ENCODE measurements around the gene PDX1.

Gene PDX1

DNA sequence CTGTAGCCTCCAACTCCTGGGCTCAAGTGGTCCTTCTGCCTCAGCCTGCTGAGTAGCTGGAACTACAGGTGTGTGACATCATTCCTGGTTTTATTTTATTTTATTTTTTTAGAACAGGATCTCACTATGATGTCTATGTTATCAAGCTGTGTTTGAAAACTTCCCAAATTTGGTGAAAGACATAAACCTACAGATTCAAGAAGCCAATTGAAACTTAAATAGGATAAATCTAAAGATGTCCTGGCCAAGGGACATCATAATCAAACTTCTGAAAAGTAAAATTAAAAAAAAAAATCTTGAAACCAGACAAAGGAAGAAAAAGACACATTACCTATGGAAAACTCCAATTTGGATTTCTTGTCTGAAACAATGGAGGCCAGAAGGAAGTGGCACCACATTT, 23.1 kb upstream of the PDX1 start:
- Histone ChIP-seq H3F3A (ENCODE audit: control insufficient read depth, insufficient read depth) (no peaks in the 10 kb centered on the region), H3K4me2 (ENCODE audit: low read length) (no peak overlapping the region), H3K9me2 (replicated peaks; ENCODE audit: control insufficient read depth, low read length) (no peaks in the 10 kb centered on the region), H3K4me1 (ENCODE audit: control insufficient read depth, low read length) (no peaks in the 10 kb centered on the region), H3K9me3 (ENCODE audit: control insufficient read depth, insufficient read depth, low read length) (no peaks in the 10 kb centered on the region), H3K27ac (ENCODE audit: low read depth, low read length) (no peak overlapping the region), H3K4me3 (ENCODE audit: low read length) (no peak overlapping the region), H3K36me3 (ENCODE audit: control insufficient read depth, low read length) (no peaks in the 10 kb centered on the region), H3K27me3 (ENCODE audit: control insufficient read depth, low read length) (peaks cover 7% of the 10 kb centered on the region), H3K79me2 (ENCODE audit: control insufficient read depth, low read length) (no peaks in the 10 kb centered on the region), H4K20me1 (ENCODE audit: control insufficient read depth, insufficient read depth, low read depth, low read length) (no peaks in the 10 kb centered on the region)
- no peak for TF ChIP-seq EZH2phosphoT487 (IDR thresholded peaks at IDR 0.05; ENCODE audit: borderline replicate concordance, low read length)
- TF ChIP-seq, protein P1, sequence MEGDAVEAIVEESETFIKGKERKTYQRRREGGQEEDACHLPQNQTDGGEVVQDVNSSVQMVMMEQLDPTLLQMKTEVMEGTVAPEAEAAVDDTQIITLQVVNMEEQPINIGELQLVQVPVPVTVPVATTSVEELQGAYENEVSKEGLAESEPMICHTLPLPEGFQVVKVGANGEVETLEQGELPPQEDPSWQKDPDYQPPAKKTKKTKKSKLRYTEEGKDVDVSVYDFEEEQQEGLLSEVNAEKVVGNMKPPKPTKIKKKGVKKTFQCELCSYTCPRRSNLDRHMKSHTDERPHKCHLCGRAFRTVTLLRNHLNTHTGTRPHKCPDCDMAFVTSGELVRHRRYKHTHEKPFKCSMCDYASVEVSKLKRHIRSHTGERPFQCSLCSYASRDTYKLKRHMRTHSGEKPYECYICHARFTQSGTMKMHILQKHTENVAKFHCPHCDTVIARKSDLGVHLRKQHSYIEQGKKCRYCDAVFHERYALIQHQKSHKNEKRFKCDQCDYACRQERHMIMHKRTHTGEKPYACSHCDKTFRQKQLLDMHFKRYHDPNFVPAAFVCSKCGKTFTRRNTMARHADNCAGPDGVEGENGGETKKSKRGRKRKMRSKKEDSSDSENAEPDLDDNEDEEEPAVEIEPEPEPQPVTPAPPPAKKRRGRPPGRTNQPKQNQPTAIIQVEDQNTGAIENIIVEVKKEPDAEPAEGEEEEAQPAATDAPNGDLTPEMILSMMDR (IDR thresholded peaks at IDR 0.05; ENCODE audit: low read depth, low read length, poor library complexity, severe bottlenecking), result no peak

DNA sequence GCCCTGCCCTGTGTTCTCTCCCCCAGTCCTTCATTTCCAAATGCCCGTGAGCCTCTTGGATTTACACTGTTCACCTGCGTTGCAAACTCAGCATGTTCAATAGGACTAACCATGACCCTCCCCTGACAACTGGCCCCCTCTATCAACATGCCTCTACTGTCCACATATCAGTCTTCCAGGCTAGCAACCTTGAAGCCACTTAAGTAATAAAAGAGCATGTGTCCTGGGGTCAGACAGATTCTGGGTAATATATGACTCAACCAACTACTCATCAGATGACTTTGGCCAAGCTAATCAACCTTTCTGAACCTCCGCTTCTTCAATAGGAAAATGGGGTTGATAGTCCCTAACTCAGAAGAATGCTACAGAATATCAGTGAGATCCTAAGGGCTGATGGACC, 15.1 kb upstream of the PDX1 start:
- H3K79me2 ChIP-seq (ENCODE audit: control insufficient read depth, low read length), result no peaks in the 10 kb centered on the region
- no peaks in the 10 kb centered on the region for H3K36me3 ChIP-seq (ENCODE audit: control insufficient read depth, low read length)
- H3K27ac ChIP-seq (ENCODE audit: low read depth, low read length), result no peak overlapping the region
- no peaks in the 10 kb centered on the region for H4K20me1 ChIP-seq (ENCODE audit: control insufficient read depth, insufficient read depth, low read depth, low read length)
- no peaks in the 10 kb centered on the region for H3K9me3 ChIP-seq (ENCODE audit: control insufficient read depth, insufficient read depth, low read length)
- TF ChIP-seq, protein P1 (IDR thresholded peaks at IDR 0.05; ENCODE audit: low read depth, low read length, poor library complexity, severe bottlenecking), result no peak
- no peak for TF ChIP-seq EZH2phosphoT487 (IDR thresholded peaks at IDR 0.05; ENCODE audit: borderline replicate concordance, low read length)
- no peak overlapping the region for H3K4me2 ChIP-seq (ENCODE audit: low read length)
- no peaks in the 10 kb centered on the region for H3K9me2 ChIP-seq (replicated peaks; ENCODE audit: control insufficient read depth, low read length)
- H3K27me3 ChIP-seq (ENCODE audit: control insufficient read depth, low read length), result peaks cover 14% of the 10 kb centered on the region
- H3K4me3 ChIP-seq (ENCODE audit: low read length), result no peak overlapping the region
- no peaks in the 10 kb centered on the region for H3F3A ChIP-seq (ENCODE audit: control insufficient read depth, insufficient read depth)
- no peaks in the 10 kb centered on the region for H3K4me1 ChIP-seq (ENCODE audit: control insufficient read depth, low read length)

DNA sequence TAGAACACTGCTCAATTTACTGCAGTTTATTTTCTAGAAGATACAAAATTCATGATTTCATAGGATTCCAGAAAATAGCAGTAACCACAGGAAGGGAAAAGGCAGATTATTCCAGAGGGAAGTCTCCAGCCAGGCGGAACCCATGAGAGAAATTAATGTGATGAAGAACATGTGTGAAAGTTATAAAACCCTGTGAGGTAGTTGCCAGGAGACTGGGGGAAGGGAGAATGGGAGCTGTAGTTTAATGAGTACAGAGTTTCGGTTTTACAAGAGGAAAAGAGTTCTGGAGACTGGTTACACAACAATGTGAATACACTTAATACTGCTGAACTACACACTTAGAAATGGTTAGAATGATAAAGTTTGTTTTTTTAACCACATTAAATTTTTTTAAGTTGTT, 14.2 kb upstream of the PDX1 start:
- Histone ChIP-seq H3K9me3 (ENCODE audit: control insufficient read depth, insufficient read depth, low read length) (no peaks in the 10 kb centered on the region), H3F3A (ENCODE audit: control insufficient read depth, insufficient read depth) (no peaks in the 10 kb centered on the region), H3K36me3 (ENCODE audit: control insufficient read depth, low read length) (no peaks in the 10 kb centered on the region), H3K9me2 (replicated peaks; ENCODE audit: control insufficient read depth, low read length) (no peaks in the 10 kb centered on the region), H3K79me2 (ENCODE audit: control insufficient read depth, low read length) (no peaks in the 10 kb centered on the region), H3K27me3 (ENCODE audit: control insufficient read depth, low read length) (peaks cover 17% of the 10 kb centered on the region), H3K4me3 (ENCODE audit: low read length) (no peak overlapping the region), H3K4me2 (ENCODE audit: low read length) (no peak overlapping the region), H3K4me1 (ENCODE audit: control insufficient read depth, low read length) (no peaks in the 10 kb centered on the region), H4K20me1 (ENCODE audit: control insufficient read depth, insufficient read depth, low read depth, low read length) (no peaks in the 10 kb centered on the region), H3K27ac (ENCODE audit: low read depth, low read length) (no peak overlapping the region)
- no peak for TF ChIP-seq EZH2phosphoT487 (IDR thresholded peaks at IDR 0.05; ENCODE audit: borderline replicate concordance, low read length)
- TF ChIP-seq, protein P1 (IDR thresholded peaks at IDR 0.05; ENCODE audit: low read depth, low read length, poor library complexity, severe bottlenecking), result no peak

Measured in DOHH2 (cell line).